H9 (cell line): Measurements from ENCODE around the gene NEK11. TPM values are rescaled to one million over a fixed set of nuclear protein-coding genes. Genes with fewer than 3 reads are reported as not detected.

Experiments
- DNase-seq: peaks from one replicate; pipeline ENCODE4 v3.0.0-alpha.2; 2017
- H2AFZ ChIP-seq: one replicate; pipeline ENCODE4 v1.6.1; 2013; ENCODE audit warnings: mild to moderate bottlenecking, low read length, control low read depth, moderate library complexity
- H2AK5ac ChIP-seq: 2 replicates; pipeline ENCODE4 v1.6.1; 2013; ENCODE audit warnings: low read length, control low read depth, mixed read lengths; ENCODE audit not compliant: insufficient read length
- H2BK120ac ChIP-seq: one replicate; pipeline ENCODE4 v1.6.1; 2013; ENCODE audit warnings: low read depth, mild to moderate bottlenecking, low read length, control low read depth, inconsistent platforms; ENCODE audit not compliant: poor library complexity, severe bottlenecking
- H2BK12ac ChIP-seq: 2 replicates; pipeline ENCODE4 v1.6.1; 2013; ENCODE audit warnings: low read length, control low read depth, mixed read lengths, low read depth; ENCODE audit not compliant: insufficient read length
- H2BK15ac ChIP-seq: 2 replicates; pipeline ENCODE4 v1.6.1; 2013; ENCODE audit warnings: low read depth, low read length, control low read depth
- H2BK20ac ChIP-seq: one replicate; pipeline ENCODE4 v1.6.1; 2013; ENCODE audit warnings: low read depth, mild to moderate bottlenecking, low read length, control low read depth, inconsistent platforms; ENCODE audit not compliant: poor library complexity, severe bottlenecking
- H2BK5ac ChIP-seq: 2 replicates; pipeline ENCODE4 v1.6.1; 2013; ENCODE audit warnings: low read length, control low read depth, mixed read lengths; ENCODE audit not compliant: insufficient read length
- H3K14ac ChIP-seq: 2 replicates; pipeline ENCODE4 v1.6.1; 2013; ENCODE audit warnings: low read length, control low read depth; ENCODE audit not compliant: insufficient read depth
- H3K18ac ChIP-seq: 2 replicates; pipeline ENCODE4 v1.6.1; 2013; ENCODE audit warnings: low read depth, mild to moderate bottlenecking, mixed read lengths, low read length, control low read depth; ENCODE audit not compliant: insufficient read length
- H3K23ac ChIP-seq: 2 replicates; pipeline ENCODE4 v1.6.1; 2013; ENCODE audit warnings: low read length, control low read depth, mixed read lengths, low read depth; ENCODE audit not compliant: insufficient read length
- H3K23me2 ChIP-seq: 2 replicates; pipeline ENCODE4 v1.6.1; 2013; ENCODE audit warnings: low read depth, mild to moderate bottlenecking, mixed read lengths, low read length, control low read depth; ENCODE audit not compliant: insufficient read length, poor library complexity, severe bottlenecking
- H3K27ac ChIP-seq: 2 replicates; pipeline ENCODE4 v1.5.1; 2013; ENCODE audit warnings: low read length, control low read depth, mixed read lengths, low read depth; ENCODE audit not compliant: insufficient read length
- H3K27me3 ChIP-seq: 2 replicates; pipeline ENCODE4 v1.6.1; 2013; ENCODE audit warnings: low read length, control low read depth, inconsistent platforms; ENCODE audit not compliant: insufficient read depth
- H3K4ac ChIP-seq: 2 replicates; pipeline ENCODE4 v1.6.1; 2013; ENCODE audit warnings: low read depth, mild to moderate bottlenecking, control low read depth, inconsistent platforms, low read length, moderate library complexity
- H3K4me1 ChIP-seq: 2 replicates; pipeline ENCODE4 v1.6.1; 2013; ENCODE audit warnings: low read length, control low read depth, inconsistent platforms; ENCODE audit not compliant: insufficient read depth
- H3K4me2 ChIP-seq: 2 replicates; pipeline ENCODE4 v1.6.1; 2013; ENCODE audit warnings: low read length, control low read depth, mixed read lengths; ENCODE audit not compliant: insufficient read length, insufficient read depth
- H3K56ac ChIP-seq: 2 replicates; pipeline ENCODE4 v1.6.1; 2013; ENCODE audit warnings: low read depth, mild to moderate bottlenecking, mixed read lengths, low read length, control low read depth; ENCODE audit not compliant: insufficient read length
- H3K79me1 ChIP-seq: 2 replicates; pipeline ENCODE4 v1.6.1; 2013; ENCODE audit warnings: low read depth, mild to moderate bottlenecking, moderate library complexity, low read length, control low read depth, inconsistent platforms; ENCODE audit not compliant: insufficient read depth, poor library complexity, severe bottlenecking
- H3K79me2 ChIP-seq: 2 replicates; pipeline ENCODE4 v1.6.1; 2013; ENCODE audit warnings: low read length, control low read depth, inconsistent platforms; ENCODE audit not compliant: insufficient read depth
- H3K9ac ChIP-seq: 2 replicates; pipeline ENCODE4 v1.6.1; 2013; ENCODE audit warnings: low read length, control low read depth, mixed read lengths; ENCODE audit not compliant: insufficient read length; ENCODE audit errors: extremely low read depth
- H3K9me3 ChIP-seq: one replicate; pipeline ENCODE4 v1.6.1; 2013; ENCODE audit warnings: low read depth, low read length, inconsistent platforms; ENCODE audit not compliant: control insufficient read depth
- H3T11ph ChIP-seq: one replicate; pipeline ENCODE4 v1.6.1; 2013; ENCODE audit warnings: mild to moderate bottlenecking, low read length, control low read depth, inconsistent platforms
- H4K20me1 ChIP-seq: one replicate; pipeline ENCODE4 v1.6.1; 2013; ENCODE audit not compliant: control insufficient read depth, insufficient read length, insufficient read depth
- H4K5ac ChIP-seq: 2 replicates; pipeline ENCODE4 v1.6.1; 2013; ENCODE audit warnings: low read depth, mild to moderate bottlenecking, mixed read lengths, low read length, control low read depth; ENCODE audit not compliant: insufficient read length
- H4K8ac ChIP-seq: replicated peaks from 2 replicates; pipeline ENCODE4 v1.6.1; 2013; ENCODE audit warnings: low read length, control low read depth, mixed read lengths, low read depth; ENCODE audit not compliant: insufficient read length
- H4K91ac ChIP-seq: 2 replicates; pipeline ENCODE4 v1.6.1; 2013; ENCODE audit warnings: low read depth, mild to moderate bottlenecking, moderate library complexity, mixed read lengths, low read length, control low read depth; ENCODE audit not compliant: insufficient read length
- H3K27ac Mint-ChIP-seq, 3 experiments: 2 replicates in 2 of 3; 3 replicates in 1 of 3; pipeline ENCODE4 v1.8.0; 2020 to 2021; ENCODE audit warnings: mixed read lengths in 3 of 3, mild to moderate bottlenecking in 1 of 3, moderate library complexity in 1 of 3
- H3K27me3 Mint-ChIP-seq: 2 replicates; pipeline ENCODE4 v1.8.0; 2021; ENCODE audit warnings: low read depth, mild to moderate bottlenecking, moderate library complexity, mixed read lengths
- H3K36me3 Mint-ChIP-seq, 3 experiments: 2 replicates in 2 of 3; 3 replicates in 1 of 3; pipeline ENCODE4 v1.8.0; 2020 to 2021; ENCODE audit warnings: low read depth in 3 of 3, mixed read lengths in 3 of 3; ENCODE audit not compliant: insufficient read depth in 1 of 3
- H3K4me1 Mint-ChIP-seq, 2 experiments: 2 replicates each; pipeline ENCODE4 v1.8.0; 2020; ENCODE audit warnings: mixed read lengths in 2 of 2
- H3K4me3 Mint-ChIP-seq, 2 experiments: 2 replicates in 1 of 2; 3 replicates in 1 of 2; pipeline ENCODE4 v1.8.0; 2020 to 2021; ENCODE audit warnings: mild to moderate bottlenecking in 2 of 2, mixed read lengths in 2 of 2, moderate library complexity in 1 of 2
- H3K9me3 Mint-ChIP-seq, 2 experiments: 2 replicates in 1 of 2; 3 replicates in 1 of 2; pipeline ENCODE4 v1.8.0; 2020; ENCODE audit warnings: mild to moderate bottlenecking in 2 of 2, mixed read lengths in 2 of 2, moderate library complexity in 1 of 2
- CTCF ChIP-seq: fragments of 200-600 bp; sonication (generic); conservative IDR thresholded peaks from 3 replicates; pipeline ENCODE4 v1.8.0; 2021; ENCODE audit warnings: antibody characterized with exemption, mild to moderate bottlenecking
- WGBS: extraction: QIAGEN DNeasy Blood & Tissue Kit; methylation state at CpG from one replicate; pipeline ENCODE4 v1.1.7; 2013; ENCODE audit warnings: missing lambda C conversion rate, low lambda C conversion rate, mixed read lengths; ENCODE audit not compliant: insufficient read length; ENCODE audit errors: extremely low coverage; 5-methylcytosine and 5-hydroxymethylcytosine counted together
- total RNA-seq: library from RNA; stranded (reverse); gene quantifications from 2 replicates; pipeline ENCODE4 v1.2.1, GENCODE V29; 2021

The NEK11 gene
- total RNA-seq, 1 experiment from 2014 or later: 2.5 TPM

- WGBS: no CpG with 5 or more reads among the region's 2 CpGs
Measured at GRCh38 chr3:131141770-131142169, 115.1 kb downstream of the NEK11 start.

More at GRCh38 chr3:131141770-131142169, 115.1 kb downstream of the NEK11 start:
- H2BK15ac ChIP-seq: no peak overlapping the region
- no peaks in the 10 kb centered on the region for H3K4me1 ChIP-seq
- no peak overlapping the region for H3K27ac Mint-ChIP-seq
- H3K4me2 ChIP-seq: no peak overlapping the region
- H2AK5ac ChIP-seq: no peak overlapping the region
- H3K27me3 ChIP-seq: no peaks in the 10 kb centered on the region
- no peak overlapping the region for H4K91ac ChIP-seq
- no peak overlapping the region for H4K8ac ChIP-seq
- H2BK12ac ChIP-seq: no peak overlapping the region
- H3K27ac ChIP-seq: no peak overlapping the region
- H3K23me2 ChIP-seq: no peaks in the 10 kb centered on the region
- H3K56ac ChIP-seq: no peak overlapping the region
- no peak overlapping the region for H3K14ac ChIP-seq
- H3K9me3 ChIP-seq: no peaks in the 10 kb centered on the region
- DNase-seq: no peak
- H2BK20ac ChIP-seq: no peak overlapping the region
- H3T11ph ChIP-seq: no peak overlapping the region
- no peaks in the 10 kb centered on the region; a peak in 1 of 4 replicates for H3K4me1 Mint-ChIP-seq
- no peak overlapping the region for H3K4me3 Mint-ChIP-seq
- no peaks in the 10 kb centered on the region; the same call in 1 of the 2 replicates for H3K27me3 Mint-ChIP-seq
- no peak overlapping the region for H3K23ac ChIP-seq
- no peak overlapping the region for H2BK120ac ChIP-seq
- no peaks in the 10 kb centered on the region; a peak in 1 of 7 replicates for H3K36me3 Mint-ChIP-seq
- no peak for TF ChIP-seq CTCF
- no peak overlapping the region for H2BK5ac ChIP-seq
- H4K5ac ChIP-seq: no peak overlapping the region
- H3K9me3 Mint-ChIP-seq: no peaks in the 10 kb centered on the region; a peak in 2 of 5 replicates
- no peak overlapping the region for H3K9ac ChIP-seq
- no peak overlapping the region for H3K18ac ChIP-seq
- H2AFZ ChIP-seq: no peak overlapping the region
- no peaks in the 10 kb centered on the region for H3K79me1 ChIP-seq
- no peak overlapping the region for H3K4ac ChIP-seq
- no peaks in the 10 kb centered on the region for H4K20me1 ChIP-seq
- no peaks in the 10 kb centered on the region for H3K79me2 ChIP-seq
